NCI-H524 treated with DMSO at 0.1 percent for 48 hours (cell line): Measurements from ENCODE around the gene DEDD.

Experiments
- DNase-seq: peaks from one replicate; lab custom pipeline; 2025; lab: John Stamatoyannopoulos, UW

The DEDD gene

DNA sequence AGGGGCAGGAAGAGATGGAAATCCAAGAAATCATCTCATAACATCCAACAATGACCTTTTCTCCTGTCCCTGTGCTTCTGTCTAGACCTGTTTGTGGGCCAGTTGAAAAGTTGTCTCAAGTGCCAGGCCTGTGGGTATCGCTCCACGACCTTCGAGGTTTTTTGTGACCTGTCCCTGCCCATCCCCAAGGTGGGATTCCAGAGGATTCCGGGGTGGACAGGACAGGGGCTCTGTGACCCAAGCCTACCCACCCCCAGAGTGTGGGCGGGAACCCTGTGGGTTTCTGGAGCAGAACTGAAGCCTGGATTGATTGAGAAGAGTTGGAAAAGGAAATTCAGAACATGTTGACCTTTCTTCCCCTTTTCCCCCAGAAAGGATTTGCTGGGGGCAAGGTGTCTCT, 31.3 kb upstream of the DEDD start:
- no peak for DNase-seq

DNA sequence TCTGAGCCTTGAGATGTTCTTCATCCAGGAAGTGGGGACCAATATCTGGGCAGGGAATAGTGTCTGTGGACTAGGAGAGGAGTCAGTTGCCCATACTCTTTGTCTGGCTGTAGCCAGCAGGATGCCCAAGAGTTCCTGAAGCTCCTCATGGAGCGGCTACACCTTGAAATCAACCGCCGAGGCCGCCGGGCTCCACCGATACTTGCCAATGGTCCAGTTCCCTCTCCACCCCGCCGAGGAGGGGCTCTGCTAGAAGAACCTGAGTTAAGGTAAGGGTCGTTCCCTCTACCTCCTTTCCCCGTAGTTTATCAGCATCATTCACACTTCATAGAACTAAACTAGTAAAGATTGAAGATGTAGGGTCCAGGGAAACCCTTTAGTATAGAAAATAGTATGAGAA, 30.3 kb upstream of the DEDD start:
- DNase-seq: no peak

DNA sequence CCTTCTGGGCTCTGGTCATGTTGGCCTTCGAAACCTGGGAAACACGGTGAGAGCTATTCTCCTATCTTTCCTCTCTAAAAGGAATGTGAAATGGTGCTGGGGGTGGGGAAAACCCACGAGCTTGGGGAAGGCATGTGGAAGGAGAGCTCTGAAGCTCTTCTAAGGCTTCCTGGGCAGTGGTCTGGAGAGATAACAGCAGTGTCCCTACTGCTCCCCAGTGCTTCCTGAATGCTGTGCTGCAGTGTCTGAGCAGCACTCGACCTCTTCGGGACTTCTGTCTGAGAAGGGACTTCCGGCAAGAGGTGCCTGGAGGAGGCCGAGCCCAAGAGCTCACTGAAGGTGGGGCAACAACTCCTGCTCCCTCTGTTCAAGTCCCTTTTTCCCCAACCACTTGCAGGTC, 29.6 kb upstream of the DEDD start:
- DNase-seq: no peak

DNA sequence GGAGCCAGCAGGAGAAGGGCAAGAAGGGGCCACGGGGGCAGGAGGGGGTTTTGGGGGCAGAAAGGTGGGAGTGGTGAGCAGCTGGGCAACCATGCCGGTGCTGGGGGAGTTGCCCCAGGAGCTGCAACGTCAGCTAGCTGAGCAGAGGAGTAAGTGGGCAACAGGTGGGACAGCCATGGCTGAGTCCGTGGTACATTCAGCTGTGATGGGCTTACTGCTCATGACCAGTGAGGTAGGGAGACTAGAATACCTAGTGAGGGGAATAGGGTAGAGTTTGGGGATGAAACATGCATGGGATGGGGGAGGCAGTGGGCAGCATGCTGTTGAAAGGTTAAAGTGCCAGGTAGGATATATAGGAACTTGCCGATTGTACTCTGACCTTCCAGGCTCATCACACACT, 29.2 kb upstream of the DEDD start:
- no peak for DNase-seq

DNA sequence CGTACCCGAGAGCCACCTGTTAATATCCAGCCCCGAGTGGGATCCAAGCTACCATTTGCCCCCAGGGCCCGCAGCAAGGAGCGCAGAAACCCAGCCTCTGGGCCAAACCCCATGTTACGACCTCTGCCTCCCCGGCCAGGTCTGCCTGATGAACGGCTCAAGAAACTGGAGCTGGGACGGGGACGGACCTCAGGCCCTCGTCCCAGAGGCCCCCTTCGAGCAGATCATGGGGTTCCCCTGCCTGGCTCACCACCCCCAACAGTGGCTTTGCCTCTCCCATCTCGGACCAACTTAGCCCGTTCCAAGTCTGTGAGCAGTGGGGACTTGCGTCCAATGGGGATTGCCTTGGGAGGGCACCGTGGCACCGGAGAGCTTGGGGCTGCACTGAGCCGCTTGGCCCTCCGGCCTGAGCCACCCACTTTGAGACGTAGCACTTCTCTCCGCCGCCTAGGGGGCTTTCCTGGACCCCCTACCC, 28.2 kb upstream of the DEDD start:
- DNase-seq: no peak

DNA sequence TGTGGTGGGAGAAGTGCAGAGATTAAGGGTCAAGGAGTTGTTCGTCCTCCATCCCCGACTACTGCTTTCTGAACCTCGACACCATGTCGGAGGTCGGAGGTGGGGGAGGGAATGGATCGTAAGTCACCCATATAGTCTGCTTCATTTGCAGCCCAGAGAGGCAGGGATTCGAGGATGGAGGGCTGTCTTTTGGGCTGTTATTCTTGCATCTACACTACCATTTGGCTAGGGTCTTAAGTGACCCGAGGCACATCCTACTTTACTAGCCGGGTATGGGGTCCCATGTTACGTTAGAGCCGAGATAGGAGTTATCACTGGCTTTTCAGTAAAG, 27.4 kb upstream of the DEDD start:
- DNase-seq: no peak

DNA sequence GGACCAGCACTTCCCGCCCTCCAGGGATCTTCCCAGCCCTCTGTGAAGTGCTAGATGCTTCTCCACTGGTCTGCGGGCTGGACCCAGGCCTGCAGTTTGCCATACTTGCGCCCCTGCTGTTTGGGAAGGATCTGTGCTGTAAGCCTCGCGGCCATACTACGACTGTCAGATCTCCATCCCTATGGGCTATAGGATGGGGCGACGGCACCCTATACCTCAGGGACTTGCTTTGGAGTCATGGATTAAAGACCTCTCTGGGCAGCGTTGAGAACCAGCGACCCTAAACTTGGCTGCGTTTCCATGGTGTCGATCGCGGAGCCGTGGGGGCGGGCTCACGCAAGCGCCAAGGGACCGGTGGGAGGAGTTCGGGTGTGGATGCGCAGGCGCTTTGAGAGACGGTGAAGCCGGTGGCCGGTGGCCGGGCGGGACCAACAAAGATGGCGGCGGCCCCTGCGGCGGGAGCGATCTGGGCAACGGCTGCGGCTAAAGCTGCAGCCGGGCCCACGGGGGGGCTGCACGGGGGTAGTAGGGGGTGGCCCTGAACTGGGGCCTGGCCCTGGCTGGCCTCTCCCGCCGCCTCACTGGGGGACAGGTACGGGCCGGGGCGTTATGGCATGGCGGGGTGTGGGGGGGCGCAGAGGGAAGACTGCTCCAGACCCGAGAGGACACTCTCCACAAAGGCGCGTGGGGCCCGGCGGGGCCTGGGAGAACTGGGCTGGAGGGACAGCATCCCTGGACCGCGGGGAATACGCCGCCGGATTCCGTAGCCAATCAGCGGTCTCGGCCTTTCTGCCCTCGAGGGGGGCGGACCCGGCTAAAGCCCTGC, 26.8 kb upstream of the DEDD start, which contains the start of gene USP21:
Gene USP21 (plus strand): TSS at position 414 of the 826 bp plus-strand sequence. CDS start 1,141 bp downstream, outside the sequence.
- peak; percentile 49 for DNase-seq

DNA sequence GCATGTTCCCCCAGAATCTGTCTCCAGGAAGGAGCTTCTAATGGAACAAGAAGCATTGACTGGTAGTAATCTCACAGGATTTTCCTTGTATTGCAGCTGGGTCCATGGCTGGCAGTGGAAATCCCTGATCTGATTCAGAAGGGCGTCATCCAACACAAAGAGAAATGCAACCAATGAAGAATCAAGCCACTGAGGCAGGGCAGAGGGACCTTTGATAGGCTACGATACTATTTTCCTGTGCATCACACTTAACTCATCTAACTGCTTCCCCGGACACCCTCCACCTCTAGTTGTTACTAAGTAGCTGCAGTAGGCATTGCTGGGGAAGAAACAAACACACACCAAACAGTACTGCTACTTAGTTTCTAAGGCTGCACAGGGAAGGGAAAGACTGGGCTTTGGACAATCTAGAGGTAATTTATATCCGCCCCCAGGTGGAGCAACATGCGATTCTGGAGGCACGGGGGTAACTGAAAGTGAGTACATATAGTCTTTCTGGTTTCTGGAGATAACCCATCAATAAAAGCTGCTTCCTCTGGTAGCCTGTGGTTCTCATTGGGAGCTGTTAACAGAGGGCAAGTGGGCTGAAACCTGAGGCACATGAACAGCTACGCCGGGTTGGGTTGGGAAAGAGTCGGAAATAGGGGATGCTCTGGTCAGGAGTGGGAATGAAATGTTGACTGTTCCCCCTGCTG, 26.0 kb upstream of the DEDD start:
- DNase-seq: no peak

DNA sequence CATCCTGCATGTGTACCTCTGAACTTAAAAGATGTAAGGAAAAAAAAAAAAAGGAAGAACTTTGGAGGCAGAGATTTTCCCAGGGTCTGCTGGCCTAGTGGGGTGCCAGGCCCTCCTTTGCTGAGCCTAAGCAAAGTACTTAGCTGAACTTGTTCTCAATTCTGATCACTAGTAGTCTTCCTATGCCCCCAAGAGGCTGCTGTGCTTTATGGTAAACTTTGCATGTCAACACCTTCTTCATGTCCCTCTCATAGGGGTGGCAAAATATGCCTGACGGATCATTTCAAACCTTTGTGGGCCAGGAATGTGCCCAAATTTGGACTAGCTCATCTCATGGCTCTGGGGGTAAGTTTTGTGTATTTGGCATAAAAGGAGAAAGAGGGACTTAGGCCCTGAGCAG, 25.4 kb upstream of the DEDD start:
- DNase-seq: no peak

DNA sequence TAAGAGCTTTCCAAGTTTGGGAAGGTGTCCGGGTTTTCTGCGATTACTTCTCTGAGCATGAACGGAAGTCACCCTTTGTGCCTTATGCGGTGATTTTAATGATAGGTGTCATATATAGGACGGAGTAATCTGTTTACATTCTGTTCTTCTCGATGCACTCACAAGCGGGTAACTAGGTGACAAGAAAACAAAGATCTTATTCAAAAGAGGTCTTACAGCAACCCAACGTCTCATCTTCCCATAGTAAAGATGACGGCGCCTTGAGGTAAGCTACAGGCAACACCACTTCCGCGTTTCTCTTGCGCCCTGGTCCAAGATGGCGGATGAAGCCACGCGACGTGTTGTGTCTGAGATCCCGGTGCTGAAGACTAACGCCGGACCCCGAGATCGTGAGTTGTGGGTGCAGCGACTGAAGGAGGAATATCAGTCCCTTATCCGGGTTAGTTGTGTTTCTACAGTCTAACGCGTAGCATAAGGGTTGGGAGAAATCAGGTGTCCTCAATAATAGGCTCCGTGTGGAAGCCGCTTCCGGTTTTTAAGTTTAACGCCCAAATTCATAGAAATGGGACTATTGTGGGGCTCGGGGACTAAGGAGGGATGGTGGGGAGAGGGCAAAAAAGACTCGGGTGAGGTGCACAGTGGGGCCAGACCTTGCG, 21.3 kb upstream of the DEDD start, which contains the start of gene UFC1:
Gene UFC1 (plus strand): TSS at position 297 of the 656 bp plus-strand sequence. CDS start 20 bp downstream, at position 317.
- peak; percentile 53 for DNase-seq

DNA sequence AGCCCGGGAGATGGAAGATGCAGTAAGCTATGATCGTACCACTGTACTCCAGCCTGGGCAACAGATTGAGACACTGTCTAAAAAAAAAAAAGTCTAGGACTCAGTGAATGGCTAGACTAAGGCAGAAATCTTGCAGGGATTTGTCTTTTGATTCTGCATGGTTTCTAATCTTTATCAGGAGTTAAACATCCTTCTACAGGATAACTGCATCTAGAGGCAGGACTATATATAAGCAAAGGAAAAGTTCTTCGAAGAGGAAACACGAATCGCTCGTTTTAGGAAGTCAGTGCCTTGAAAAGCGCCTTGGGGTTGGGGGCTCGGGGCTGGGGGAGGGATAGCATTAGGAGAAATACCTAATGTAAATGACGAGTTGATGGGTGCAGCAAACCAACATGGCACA, 20.7 kb upstream of the DEDD start:
- DNase-seq: no peak

DNA sequence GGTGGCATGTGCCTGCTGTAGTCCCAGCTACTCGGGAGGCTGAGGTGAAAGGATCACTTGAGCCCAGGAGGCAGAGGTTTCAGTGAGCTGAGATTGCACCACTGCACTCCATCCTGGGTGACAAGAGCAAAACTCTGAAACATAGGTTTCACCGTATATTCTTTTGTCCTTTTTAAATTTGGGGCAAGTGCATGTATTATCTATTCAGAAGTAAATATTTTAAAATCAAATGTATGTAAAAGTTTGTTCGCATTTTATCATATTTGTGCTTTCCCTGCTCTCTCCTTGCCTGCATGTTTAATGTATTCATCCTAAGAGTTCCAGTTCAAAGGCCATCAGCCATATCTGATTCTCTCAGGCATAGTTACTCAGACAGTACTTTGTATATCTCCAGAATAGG, 13.4 kb upstream of the DEDD start:
- no peak for DNase-seq

DNA sequence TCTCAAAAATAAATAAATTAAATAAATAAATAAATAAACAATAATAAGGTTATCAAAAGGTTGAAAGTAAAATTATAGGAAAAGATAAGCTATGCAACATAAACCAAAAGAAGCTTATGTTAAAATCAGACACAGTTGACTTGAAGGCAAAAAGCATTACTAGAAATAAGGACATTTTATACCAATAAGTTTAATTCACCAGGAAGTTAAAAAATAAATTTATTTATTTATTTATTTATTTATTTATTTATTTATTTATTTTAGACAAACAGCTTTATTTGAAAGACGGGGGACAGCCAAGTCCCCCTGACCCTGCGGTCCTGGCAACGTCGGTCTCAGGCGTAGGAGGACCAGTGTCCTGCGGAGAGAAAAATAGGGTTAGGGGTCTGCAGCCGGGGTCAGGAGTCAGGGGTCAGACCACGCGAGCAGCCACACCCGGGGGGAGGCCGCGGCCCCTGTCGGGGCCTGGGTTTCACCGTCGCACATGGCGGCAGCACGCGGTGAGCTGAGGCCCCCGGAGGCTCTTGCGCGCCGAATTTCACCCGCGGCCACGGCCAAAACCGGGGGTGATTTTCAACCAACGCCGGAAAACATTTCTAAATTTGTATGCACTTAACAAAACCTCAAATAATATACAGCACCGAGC, 8.4 kb upstream of the DEDD start:
- no peak for DNase-seq

DNA sequence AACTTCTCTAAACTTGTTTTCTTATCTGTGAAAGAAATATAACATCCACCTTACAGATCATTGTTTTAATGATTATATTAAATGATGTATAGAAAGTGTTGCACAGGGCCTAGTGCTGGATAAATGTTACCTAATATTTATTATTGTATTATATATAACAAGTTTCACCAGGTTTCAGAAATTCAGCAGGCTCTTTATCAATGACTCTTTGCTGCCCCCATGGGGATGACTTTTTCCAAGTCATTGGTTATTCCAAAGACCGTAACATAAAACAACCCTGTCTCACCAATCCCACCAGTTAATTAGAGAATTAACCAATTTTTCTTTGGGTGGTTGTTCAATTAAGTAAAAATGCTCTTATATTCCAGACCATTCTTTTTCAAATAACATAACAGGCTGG, 7.3 kb upstream of the DEDD start:
- no peak for DNase-seq

DNA sequence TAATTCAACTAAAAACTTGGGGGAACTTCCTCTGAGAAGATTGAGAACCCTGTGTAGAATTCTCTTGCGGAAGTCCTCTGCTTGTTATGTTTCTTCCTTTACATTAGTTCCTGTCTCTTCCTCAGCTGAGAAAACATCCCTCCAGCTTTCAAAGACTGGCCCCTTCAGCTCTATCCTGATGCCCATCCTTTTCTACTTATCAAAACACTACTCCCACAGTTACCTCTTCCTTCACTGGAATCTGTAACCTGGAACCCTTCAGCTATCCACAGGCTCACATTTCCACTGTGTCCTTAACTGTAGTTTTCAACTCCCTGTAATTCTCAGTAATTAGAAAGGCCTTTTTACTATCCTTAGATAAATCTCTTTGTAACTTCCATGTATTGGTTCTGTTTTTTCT, 6.0 kb upstream of the DEDD start:
- DNase-seq: no peak

DNA sequence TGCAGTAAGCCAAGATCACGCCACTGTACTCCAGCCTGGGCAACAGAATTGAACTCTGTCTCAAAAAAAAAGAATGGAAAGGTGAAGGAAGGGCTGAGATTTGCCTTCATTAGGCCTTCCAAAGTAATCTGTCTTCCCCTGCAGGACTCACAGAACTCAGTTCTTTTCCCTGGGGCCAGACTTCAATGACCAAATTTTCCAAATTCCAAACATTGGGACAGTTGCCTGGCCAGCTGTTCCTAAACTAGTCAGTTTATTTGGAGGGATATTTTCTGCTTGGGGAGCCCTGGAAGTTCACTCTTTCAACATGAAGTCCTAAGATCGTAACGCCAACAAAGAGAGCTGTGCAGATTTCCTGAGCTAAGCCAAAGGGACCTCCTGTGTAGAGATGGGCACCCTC, 5.4 kb upstream of the DEDD start:
- no peak for DNase-seq

DNA sequence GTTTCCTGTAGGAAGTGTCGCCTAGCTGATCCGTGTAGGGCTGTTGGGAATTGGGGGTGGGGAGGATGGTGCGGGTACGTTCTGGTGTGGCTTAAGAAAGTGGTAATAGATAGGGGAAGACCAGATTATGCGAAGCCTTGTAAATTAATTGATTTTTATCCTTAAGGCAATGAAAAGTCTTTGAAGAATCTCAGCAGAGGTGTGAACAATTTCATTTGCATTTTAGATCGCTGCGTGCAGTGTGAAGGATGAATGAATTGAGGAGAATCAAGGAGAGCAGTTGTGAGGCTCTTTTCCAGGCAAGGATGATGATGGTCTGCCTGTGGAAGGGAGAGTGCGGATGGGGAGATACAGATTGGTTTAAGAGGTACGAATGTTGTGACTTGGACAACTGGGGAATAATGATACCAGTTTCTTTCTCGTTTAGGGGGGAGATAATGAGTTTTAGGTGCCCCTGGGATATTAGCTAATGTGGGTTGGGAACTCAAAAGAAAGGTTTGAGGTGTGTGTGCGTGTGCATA, 813 bp upstream of the DEDD start:
- DNase-seq: no peak

DNA sequence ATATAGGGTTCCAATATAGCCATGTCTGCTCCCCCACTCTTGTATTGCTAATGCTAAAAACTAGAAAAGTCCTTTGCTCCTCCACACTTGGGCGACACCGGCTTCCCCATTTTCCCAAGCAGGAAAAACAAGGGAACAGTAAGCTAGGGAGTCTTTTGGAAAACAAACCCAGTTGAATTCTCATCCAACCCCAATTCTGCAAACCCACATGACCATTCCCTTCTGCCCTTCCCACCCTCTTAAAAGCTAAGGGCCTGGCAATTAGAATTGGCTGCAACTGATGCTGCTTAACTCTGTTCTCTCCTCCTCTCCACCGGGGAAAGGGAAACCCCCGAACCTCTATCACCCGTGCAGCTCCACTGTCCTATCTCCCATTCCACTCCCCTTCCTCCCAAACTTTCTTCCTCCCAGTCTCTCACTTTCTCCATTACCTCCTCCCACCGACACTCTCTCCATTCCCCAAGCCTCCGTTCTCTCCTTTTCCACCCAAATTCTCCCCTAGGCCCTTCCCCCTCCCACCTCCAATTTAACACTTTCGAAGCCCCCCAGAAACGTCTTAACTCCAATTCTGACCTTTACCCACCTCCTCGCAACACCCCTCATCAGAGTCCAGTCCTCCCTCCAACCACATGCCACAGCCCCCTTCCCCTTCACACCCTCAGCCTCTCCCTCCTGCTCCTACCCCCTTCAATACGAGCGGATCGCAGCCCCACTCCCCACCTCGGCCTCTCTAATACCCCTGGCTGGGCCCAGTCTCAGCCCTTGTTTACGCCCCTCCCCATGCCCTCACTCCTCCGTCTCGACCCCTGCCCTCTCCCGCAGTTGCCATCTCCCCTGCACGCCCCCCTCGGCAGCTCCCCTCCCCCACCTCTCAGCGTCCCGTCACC, 701 bp downstream of the DEDD start:
- DNase-seq: no peak

DNA sequence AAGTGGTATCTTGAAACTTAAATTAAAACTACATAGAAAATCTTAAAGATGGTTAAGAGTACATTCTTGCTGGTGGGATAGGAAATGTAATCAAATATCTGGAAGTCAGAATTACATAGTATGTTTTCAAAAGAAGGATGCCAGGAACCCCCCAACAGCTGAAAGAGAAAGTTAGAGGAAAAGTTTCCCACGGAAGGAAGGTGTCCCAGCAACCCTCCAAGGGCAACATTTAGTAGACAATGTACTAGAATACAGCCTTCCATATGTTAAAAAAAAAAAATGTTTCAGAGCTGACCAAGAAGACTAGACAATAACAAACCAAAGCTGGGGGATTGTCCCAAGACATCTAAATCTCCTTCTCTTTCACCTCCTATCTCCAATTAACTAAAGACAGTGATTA, 2.2 kb downstream of the DEDD start:
- no peak for DNase-seq

DNA sequence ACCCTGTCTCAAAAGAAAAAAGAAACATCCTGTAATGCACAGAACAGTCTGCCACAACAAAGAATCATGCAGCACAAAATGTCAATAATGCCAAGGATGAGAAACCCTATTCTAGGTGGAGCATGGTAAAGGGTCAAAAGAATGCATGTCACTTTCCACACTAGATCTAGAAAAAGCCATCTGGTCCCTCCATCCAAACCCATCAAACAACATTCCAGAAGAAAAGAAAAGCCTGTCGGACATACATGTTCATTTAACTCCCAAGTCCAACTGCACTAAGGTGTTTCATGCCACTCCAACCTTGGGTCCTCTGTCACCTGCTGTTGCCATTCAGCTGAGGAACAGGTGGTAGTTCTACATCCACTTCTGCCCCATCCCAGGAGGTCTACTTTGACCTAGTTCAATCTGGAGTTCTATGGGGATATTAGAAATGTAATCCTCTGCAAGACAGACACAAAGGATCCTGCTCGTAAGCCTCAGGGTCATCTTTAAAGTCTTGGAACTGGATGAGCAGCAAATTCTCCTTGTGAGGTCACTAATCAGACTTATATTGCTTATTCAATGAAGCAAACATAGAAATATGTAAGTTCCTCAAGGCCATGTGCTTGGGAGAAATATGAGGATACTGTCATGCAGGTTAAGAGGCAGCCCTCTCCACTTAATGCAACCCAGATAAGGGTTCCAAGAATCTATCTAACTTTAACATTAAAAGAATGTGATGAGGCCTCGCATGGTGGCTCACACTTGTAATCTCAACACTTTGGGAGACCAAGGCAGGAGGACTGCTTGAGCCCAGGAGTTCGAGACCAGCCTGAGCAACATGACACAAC, 3.7 kb downstream of the DEDD start:
- DNase-seq: no peak
